SK-N-MC (cell line): ENCODE measurements around the gene CCT2.

ENCODE experiments used
- EZH2 ChIP-seq: fragments of 200-600 bp; sonication (generic); IDR thresholded peaks from one replicate; pipeline ENCODE4 v1.6.1; 2017; ENCODE audit warnings: antibody characterized with exemption
- FOXP2 ChIP-seq: optimal IDR thresholded peaks from 2 replicates; pipeline ENCODE3; 2011; ENCODE audit warnings: mild to moderate bottlenecking, moderate library complexity; ENCODE audit not compliant: insufficient read depth; ENCODE audit errors: extremely low read length, control extremely low read depth
- POLR2AphosphoS5 ChIP-seq: IDR thresholded peaks from 2 replicates; pipeline ENCODE4 v1.6.1; 2012; ENCODE audit warnings: mild to moderate bottlenecking, low read depth, low read length, borderline replicate concordance

DNA sequence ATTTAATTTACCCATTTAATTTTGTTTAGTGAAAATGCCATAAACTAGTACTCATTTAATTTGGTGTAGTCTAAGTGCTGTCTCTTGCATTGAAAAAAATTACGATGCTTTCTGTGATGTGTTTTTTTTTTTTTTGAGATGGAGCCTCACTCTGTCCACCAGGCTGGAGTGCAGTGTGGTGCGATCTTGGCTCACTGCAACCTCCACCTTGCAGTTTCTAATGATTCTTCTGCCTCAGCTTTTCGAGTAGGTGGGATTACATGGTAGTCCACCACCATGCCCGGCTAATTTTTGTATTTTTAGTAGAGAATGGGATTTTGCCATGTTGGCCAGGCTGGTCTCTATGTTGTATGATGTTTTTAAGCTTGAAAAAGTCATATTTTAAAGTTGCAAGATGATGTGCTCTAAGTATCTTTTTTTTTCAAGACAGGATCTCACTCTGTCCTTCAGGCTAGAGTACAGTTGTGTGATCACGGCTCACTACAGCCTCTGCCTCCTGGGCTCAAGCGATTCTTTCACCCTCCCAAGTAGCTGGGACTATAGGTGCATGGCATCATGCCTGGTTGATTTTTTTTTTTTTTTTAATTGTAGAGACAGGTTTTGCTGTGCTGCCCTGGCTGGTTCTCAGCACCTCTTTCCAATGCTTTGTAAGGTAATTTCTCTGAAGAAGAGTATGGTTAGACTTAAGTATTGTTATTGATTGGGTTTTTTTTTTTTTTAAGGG lies 16.9 kb downstream of the CCT2 start:
- TF ChIP-seq EZH2 (no peak), POLR2AphosphoS5 (no peak), FOXP2 (no peak)
